Superior temporal gyrus (tissue), 1 donor: Measurements from ENCODE around the gene ART4.
A peak's percentile ranks its signal among the peaks of the same experiment; 100 is the strongest.

Source experiments
- DNase-seq: peaks from one replicate; pipeline ENCODE4 v3.0.0-alpha.2; 2016; ENCODE audit errors: extremely low spot score

The ART4 gene

GRCh38 chr12:14843425-14843887 is at the start of gene ART4:
Gene ART4 (minus strand): TSS chr12:14843526. CDS start chr12:14843113, 413 bp downstream.
- no peak for DNase-seq

DNA sequence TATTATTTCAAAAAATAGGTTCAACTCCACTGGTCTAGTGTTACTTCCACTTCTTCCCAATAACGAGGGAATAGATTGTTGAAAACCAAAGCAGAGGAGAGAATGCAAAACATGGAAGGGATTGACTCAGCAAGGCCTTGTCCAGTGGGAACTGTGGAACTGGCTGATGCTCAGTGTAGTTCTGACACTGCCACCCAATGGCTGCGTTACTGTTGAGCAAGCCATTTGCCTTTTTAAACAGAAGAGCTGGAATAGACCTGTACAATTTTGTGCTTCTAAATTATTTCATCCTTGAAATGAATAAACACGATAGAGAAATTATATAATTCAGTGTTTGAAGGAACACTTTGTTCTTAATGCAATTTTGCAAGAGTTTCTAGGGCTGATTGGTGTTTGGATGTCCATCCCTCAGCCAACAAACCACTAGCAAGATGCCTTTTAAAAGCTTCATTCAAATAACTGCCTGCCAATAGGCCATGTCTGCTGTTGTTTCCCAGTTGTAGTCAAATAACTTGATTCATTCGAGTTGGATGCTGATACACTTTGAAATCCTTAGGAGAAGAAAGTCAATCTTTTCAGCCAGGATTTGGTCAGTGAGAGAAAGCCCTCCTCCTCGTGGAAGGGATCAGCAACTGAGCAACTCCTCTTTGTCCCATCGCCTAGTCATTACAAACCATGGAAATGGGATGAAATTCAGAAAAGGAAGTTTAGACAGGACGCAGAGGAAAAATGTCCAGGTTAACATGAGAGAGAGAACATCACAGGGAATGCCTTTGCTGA is 49.6 kb upstream of the ART4 start:
- peak; percentile 57 for DNase-seq

DNA sequence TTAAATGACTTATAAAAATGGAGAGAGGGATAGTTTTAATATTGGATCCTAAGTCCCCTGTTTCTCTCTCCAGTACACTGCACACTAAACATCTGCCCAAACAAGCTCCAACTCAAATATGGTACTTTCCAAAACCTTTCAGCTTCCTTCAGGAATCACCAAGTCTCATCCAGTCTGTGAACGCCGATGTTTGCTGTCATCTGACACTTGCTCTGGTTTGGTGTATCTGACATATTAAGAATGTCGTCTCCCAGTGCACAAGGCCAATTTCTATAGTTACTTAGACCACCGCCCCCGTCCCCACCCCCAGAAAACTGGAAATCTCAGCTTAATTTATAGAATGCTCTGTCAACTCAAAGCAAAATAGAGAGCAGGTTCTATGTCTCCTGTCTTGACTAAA is 47.4 kb upstream of the ART4 start:
- no peak for DNase-seq

- no peak for DNase-seq
Observed at GRCh38 chr12:14886271-14886670, 42.9 kb upstream of the ART4 start.

GRCh38 chr12:14885718-14886221 is 42.4 kb upstream of the ART4 start, which contains the start of gene MGP:
Gene MGP (minus strand): TSS chr12:14885854. CDS start chr12:14885791, 63 bp downstream.
- DNase-seq, result no peak

DNA sequence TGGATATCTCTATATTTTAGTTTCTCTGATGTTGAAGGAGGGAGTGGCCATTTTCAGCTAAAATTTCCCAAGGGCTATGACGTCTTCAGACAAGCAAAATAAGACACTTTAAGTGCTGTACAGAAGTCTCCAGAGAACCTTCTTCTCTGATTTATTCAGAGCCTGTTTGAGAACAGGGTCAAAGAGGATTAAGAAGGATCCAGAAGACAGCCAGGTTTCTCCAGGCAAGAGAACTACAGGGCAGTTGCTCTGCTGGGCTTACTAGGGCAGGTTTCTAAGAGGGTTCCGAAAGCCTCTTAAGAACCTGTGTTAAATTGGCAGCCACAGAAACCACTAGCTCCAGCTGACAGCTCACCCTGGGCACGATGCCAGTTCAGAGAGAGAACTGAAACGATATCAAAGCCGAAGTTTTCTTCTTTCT is 41.1 kb upstream of the ART4 start:
- peak; percentile 79 for DNase-seq

GRCh38 chr12:14883686-14884085 is 40.4 kb upstream of the ART4 start:
- peak; percentile 60 for DNase-seq

DNA sequence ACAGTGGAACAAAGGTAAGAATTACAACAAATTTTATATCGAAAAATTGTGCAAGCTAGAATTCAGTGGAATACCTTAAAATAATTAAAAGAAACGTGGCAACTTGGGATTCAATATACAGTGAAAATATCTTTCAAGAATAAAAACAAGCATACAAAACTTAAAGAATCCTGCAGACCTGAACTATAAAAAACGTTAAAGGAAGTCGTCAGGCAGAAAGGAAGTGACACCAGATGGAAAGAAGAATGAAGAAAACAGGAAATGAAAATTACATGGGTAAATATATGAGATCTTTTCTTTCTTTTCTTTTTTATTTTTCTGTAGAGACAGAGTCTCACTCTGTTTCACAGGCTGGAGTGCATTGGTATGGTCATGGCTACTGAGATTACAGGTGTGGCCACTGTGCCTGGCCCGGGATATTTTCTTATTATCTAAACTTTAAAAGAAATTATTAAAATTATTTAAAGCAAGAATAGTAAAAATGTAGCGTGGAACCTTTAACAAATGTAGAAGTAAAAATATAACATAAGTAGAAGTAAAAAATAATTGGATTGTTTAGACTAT is 37.6 kb upstream of the ART4 start:
- DNase-seq, result no peak

GRCh38 chr12:14879222-14879933 is 36.1 kb upstream of the ART4 start:
- DNase-seq, result no peak

DNA sequence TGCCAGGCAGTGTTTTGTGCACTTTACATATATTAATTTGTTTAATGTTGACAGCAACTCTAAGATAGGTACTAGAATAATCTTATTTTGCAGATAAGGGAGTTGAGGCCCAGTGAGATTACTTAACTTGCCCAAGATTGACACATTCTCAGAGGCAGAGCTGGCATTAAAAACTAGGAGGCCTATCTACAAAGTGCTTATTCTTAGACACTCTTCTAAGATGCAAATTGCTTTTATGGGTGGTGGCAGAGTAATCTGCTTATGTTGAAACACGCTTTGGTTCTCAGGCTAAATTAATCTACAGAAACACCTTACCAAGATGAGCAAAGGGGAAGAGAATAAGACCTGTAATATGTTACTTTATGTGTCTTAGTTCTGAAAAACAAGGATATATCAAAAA is 35.2 kb upstream of the ART4 start:
- no peak for DNase-seq

DNA sequence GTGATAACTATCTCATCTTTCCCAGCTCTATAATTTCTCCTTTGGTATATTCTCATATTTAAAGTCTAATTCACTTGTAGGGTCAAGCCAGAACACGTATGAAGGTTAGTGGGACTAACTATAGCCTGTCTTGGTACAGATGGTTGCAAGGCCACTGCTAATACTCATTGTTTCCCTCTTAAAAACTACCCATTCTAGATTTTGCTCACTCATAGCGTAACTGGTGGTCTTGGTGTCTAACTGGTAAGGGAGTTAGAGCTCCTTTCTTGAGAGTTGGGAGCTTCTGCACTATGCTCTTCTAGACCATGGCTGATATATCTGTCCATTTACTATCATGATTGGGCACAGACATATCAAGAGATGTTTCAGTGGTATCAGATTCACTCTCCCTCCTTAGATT is 33.5 kb upstream of the ART4 start:
- no peak for DNase-seq

DNA sequence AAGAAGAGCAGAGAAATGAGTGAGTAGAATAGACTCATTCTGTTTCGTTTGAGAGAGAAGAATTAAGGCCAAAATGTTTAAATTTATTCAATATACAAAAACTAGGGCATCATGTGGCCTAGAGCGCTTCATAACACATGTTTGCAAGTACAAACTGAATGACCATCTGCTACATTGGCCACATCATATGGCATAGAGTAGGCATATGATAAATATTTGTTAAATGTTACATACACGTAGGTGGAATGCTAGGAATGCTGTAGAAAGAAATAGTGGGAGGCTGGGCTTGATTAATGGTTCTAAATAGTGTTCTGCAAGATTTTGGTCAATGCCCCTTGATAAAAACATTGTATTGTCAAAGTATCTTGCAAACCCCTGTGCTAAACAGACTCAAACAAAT is 31.6 kb upstream of the ART4 start:
- DNase-seq, result peak; percentile 42

DNA sequence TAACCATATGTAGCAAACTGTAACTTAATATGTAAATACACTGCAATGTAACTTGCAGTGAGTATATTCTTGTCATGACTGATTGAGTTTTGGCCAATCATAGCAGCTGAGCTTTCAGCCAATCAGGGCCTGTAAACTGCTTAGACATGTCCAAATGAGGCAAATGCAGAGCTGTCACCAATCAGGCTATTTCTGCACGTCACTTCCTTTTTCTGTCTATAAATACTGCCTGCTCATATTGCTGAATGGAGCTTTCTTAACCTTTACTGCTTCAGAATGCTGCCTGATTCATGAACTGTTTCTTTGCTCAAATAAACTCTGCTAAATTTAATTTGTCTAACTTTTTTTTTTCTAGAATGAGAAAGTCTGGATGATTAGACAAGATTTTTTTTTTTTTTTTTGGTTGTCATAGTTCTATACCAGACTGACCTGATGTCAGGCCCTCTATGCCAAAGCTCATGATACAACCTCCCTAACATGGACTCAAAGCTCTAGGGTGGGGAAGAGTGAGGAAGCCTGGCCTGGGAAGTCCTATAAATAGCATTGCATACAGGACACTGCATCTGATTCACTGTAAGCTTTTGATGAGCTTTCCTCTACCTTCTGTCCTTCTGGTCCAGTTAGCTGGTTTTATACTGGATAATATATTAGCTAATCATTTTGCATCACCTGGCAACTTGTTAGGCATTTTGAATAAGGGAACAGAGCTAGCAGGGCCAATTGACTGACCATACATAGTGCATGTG is 30.3 kb upstream of the ART4 start:
- no peak for DNase-seq

DNA sequence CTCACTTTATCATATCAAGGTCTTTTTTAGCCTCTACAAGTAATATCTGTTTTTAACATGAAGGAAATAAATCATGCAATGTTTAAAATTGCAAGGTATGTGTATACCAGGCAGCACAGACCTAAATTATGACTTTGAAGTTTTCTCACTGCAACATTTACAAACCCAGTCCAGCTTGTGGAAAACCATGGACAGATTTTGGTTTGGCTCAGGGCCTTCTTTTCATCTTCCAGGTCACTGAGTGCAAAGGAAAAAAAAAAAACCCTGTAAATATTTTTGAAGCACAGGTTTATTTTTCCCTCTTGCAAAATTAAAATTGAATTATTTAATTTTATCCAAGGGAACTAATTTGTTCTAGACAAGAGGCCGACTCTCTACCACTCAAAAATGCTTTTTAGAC is 28.6 kb upstream of the ART4 start:
- no peak for DNase-seq

DNA sequence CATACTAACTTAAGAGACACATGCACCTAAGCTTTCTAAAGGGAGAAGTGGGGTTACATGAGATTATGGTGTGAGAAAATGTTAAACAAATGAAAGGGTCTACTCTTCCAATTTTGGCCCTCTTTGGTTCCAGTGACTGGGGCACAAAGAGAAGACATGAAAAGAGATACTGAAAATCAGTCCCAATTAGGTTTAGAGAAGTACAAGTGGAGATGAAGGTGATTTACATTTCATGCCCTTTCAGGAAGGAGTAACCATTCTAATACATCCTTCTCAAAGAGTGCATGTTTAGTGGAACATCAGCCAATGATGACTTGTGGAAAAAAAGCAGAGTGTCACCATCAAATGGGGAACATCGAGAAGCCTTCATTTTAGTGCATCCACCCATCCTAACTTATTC is 27.9 kb upstream of the ART4 start:
- DNase-seq, result no peak

DNA sequence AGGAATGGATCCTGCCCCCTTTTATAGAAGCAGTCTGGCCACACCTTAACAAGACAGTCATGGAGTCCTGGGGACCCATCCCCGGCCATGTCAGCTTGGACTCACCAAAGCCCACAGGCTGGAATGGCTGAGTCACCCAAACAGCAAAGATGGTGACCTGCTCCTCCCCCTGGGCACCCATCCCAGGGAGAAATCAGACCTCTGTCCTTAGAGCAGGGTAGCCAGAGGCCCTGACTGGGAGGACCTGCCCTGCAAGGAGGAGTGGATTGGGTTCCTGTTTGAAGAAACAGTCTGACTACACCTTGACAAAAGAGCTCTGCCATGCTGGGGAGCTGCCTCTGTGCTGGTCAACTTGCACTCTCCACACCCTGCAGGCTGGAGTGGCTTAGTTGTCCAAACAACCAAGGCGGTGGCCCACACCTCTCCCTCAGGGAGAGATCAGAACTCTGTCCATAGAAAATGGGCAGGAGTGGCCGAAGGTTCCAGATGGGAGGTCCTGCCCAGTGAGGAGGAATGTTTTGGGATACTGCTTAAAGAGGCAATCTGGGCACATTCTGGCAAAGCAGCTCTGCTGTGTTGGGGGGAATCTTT is 25.7 kb upstream of the ART4 start:
- no peak for DNase-seq

DNA sequence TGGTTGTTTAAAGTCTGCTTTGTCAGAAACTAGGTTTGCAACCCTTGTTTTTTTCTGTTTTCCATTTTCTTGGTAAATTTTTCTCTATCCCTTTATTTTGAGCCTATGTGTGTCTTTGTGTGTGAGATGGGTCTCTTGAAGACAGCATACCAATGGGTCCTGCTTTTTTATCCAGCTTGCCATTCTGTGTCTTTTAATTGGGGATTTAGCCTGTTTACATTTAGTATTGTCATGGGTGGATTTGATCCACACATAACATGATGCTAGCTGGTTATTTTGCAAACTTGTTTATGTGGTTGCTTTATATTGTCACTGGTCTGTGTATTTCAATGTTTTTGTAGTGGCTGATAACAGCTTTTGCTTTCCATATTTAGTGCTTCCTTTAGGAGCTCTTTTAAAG is 17.2 kb upstream of the ART4 start:
- no peak for DNase-seq

GRCh38 chr12:14858513-14858912 is 15.2 kb upstream of the ART4 start:
- DNase-seq, result no peak

DNA sequence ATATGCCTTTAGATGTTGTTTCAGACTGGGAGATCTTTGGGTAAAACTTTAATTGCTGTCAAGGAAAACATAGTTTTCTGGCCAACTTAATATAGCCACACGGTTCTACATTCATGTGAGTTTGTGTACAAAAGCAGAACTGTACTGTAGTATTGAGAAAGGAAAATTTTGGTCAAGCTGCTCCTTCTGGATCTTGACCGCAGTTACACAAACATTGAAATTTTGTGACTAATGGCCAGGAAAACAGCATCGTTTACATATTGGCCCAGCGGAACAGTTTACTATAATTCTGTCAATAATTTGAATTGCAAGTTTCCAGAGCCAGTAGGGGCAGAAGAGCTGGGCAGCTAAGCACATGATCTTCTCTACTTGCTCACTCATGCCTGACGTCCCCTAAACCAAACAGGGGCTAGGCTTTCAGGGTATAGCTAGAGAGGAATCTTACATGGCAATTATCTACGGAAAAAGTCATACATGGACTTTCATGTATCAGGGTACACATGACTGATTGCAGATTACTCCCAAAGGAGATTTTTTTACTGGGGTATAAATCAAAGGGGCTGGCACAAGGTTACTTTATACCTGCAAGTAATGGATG is 11.4 kb upstream of the ART4 start:
- peak; percentile 1 for DNase-seq

DNA sequence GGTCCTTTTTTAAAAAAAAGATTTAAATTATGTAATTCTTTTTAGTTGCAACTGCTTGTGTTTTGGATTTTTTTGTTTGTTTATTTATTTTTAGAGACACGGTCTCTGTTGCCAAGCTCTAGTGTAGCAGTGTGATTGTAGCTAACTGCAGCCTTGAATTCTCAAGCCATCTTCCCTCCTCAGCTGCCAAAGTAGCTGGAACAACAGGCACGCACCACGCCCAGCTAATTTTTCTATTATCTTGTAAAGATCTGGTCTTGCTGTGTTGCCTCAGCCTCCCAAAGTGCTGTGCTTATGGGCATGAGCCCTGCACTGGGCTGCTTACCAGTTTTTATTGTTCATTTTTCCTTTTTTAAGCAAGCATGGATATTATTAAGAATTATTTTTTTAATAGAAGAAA is 10.6 kb upstream of the ART4 start:
- no peak for DNase-seq

- no peak for DNase-seq
Observed at GRCh38 chr12:14852880-14853279, 9.6 kb upstream of the ART4 start.
